ENCODE data around the gene ICAM1. TPM values are rescaled to one million over a fixed set of nuclear protein-coding genes. Genes with fewer than 3 reads are reported as not detected.

The ICAM1 gene
- total and polyA plus RNA-seq, 2 of the 13 experiments (the other 11 are each of a cell fraction or from before 2014, with no cell fraction given) = 37.9 to 98.4 TPM

DNA sequence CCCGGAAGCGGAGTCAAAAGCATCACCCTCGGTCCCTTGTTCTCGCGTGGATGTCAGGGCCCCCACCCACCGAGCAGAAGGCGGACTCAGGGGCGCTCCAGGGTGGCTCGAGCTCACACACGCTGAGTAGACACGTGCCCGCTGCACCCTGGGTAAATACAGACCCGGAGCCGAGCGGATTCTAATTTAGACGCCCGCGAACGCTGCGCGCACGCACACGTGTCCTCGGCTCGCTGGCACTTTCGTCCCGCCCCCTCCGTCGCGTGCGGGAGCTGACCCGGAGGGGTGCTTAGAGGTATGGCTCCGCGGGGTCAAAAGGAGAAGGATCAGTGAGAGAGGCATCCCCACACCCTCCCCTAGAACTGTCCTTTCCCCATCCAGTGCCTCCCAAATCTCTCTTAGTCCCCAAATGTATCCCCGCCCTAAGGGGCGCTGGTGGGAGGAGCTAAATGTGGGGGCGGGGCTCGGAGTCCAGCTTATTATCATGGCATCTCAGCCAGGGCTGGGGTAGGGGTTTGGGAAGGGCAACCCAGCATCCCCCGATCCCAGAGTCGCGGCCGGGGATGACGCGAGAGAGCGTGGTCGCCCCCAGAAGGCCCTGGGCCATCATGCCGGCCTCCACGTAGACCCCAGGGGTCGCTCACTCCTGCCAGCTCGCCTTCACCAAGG, 18.4 kb downstream of the ICAM1 start (continued):
- TF ChIP-seq GLMP (CRISPR knock-in tag; IDR thresholded peaks at IDR 0.05; ENCODE audit: borderline replicate concordance) (no peak), FLYWCH1 (CRISPR knock-in tag; IDR thresholded peaks at IDR 0.05) (no peak), ZNF556 (CRISPR knock-in tag; IDR thresholded peaks at IDR 0.05; ENCODE audit: borderline replicate concordance) (no peak), MED8 (CRISPR knock-in tag; IDR thresholded peaks at IDR 0.05; ENCODE audit: insufficient replicate concordance) (no peak), ZNF503 (CRISPR knock-in tag; IDR thresholded peaks at IDR 0.05) (no peak), EEA1 (CRISPR knock-in tag; IDR thresholded peaks at IDR 0.05; ENCODE audit: borderline replicate concordance) (peak; percentile 69; the same call in 1 of the 2 replicates), ZNF543 (CRISPR knock-in tag; IDR thresholded peaks at IDR 0.05) (no peak), ZNF317 (CRISPR knock-in tag; IDR thresholded peaks at IDR 0.05) (no peak), NPAS2 (CRISPR knock-in tag; IDR thresholded peaks at IDR 0.05; ENCODE audit: borderline replicate concordance) (0 out of 2 replicates have a peak, but pooled peaks have one; percentile 73), RORA (CRISPR knock-in tag; IDR thresholded peaks at IDR 0.05) (no peak), ZNF124 (CRISPR knock-in tag; IDR thresholded peaks at IDR 0.05) (no peak), REXO4 (CRISPR knock-in tag; IDR thresholded peaks at IDR 0.05; ENCODE audit: borderline replicate concordance) (0 out of 2 replicates have a peak, but pooled peaks have one; percentile 51), ADNP (CRISPR knock-in tag; IDR thresholded peaks at IDR 0.05) (no peak), ZNF264 (CRISPR knock-in tag; IDR thresholded peaks at IDR 0.05) (no peak), MIXL1 (CRISPR knock-in tag; IDR thresholded peaks at IDR 0.05) (no peak; the same call in 1 of the 2 replicates), ZNF83 (CRISPR knock-in tag; IDR thresholded peaks at IDR 0.05; ENCODE audit: borderline replicate concordance) (no peak), ZNF737 (CRISPR knock-in tag; IDR thresholded peaks at IDR 0.05; ENCODE audit: borderline replicate concordance) (no peak)
- TF ChIP-seq, protein P1, sequence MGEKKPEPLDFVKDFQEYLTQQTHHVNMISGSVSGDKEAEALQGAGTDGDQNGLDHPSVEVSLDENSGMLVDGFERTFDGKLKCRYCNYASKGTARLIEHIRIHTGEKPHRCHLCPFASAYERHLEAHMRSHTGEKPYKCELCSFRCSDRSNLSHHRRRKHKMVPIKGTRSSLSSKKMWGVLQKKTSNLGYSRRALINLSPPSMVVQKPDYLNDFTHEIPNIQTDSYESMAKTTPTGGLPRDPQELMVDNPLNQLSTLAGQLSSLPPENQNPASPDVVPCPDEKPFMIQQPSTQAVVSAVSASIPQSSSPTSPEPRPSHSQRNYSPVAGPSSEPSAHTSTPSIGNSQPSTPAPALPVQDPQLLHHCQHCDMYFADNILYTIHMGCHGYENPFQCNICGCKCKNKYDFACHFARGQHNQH (CRISPR knock-in tag; IDR thresholded peaks at IDR 0.05) = no peak; the same call in 1 of the 2 replicates
- TF ChIP-seq, protein P2, sequence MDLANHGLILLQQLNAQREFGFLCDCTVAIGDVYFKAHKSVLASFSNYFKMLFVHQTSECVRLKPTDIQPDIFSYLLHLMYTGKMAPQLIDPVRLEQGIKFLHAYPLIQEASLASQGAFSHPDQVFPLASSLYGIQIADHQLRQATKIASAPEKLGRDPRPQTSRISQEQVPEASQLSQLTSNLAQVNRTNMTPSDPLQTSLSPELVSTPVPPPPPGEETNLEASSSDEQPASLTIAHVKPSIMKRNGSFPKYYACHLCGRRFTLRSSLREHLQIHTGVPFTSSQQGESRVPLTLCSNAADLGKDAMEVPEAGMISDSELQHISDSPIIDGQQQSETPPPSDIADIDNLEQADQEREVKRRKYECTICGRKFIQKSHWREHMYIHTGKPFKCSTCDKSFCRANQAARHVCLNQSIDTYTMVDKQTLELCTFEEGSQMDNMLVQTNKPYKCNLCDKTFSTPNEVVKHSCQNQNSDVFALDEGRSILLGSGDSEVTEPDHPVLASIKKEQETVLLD (CRISPR knock-in tag; IDR thresholded peaks at IDR 0.05; ENCODE audit: low read depth) = no peak
- TF ChIP-seq, protein P3, sequence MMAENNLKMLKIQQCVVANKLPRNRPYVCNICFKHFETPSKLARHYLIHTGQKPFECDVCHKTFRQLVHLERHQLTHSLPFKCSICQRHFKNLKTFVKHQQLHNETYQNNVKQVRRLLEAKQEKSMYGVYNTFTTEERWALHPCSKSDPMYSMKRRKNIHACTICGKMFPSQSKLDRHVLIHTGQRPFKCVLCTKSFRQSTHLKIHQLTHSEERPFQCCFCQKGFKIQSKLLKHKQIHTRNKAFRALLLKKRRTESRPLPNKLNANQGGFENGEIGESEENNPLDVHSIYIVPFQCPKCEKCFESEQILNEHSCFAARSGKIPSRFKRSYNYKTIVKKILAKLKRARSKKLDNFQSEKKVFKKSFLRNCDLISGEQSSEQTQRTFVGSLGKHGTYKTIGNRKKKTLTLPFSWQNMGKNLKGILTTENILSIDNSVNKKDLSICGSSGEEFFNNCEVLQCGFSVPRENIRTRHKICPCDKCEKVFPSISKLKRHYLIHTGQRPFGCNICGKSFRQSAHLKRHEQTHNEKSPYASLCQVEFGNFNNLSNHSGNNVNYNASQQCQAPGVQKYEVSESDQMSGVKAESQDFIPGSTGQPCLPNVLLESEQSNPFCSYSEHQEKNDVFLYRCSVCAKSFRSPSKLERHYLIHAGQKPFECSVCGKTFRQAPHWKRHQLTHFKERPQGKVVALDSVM (CRISPR knock-in tag; IDR thresholded peaks at IDR 0.05) = no peak
- TF ChIP-seq, protein P4, sequence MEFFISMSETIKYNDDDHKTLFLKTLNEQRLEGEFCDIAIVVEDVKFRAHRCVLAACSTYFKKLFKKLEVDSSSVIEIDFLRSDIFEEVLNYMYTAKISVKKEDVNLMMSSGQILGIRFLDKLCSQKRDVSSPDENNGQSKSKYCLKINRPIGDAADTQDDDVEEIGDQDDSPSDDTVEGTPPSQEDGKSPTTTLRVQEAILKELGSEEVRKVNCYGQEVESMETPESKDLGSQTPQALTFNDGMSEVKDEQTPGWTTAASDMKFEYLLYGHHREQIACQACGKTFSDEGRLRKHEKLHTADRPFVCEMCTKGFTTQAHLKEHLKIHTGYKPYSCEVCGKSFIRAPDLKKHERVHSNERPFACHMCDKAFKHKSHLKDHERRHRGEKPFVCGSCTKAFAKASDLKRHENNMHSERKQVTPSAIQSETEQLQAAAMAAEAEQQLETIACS (CRISPR knock-in tag; IDR thresholded peaks at IDR 0.05) = peak; percentile 47

Data from HepG2 (cell line).